NCI-H226 (cell line): Measurements from ENCODE around the gene PPAT.

Experiments used
- DNase-seq: peaks from one replicate; pipeline ENCODE4 v3.0.0-alpha.2; 2015

PPAT gene

DNA sequence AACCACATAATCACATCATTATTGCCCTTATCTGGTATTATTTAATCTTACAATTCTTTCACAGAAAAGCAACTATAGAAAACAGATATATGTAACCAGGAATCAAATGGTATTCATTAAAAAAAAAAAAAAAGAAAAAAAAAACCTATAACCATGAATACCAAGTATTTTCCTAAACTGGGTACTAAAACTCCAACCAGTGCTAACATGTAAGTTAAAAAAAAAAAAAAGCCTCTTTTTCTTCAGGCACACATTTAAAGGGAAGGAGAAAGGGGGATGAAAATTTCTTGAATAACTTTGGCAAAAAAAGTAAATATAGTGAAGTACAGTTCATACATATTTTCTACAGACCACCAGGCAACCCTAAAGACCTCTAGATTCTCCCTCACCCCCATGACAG is 2.1 kb downstream of the PPAT start:
- no peak for DNase-seq

DNA sequence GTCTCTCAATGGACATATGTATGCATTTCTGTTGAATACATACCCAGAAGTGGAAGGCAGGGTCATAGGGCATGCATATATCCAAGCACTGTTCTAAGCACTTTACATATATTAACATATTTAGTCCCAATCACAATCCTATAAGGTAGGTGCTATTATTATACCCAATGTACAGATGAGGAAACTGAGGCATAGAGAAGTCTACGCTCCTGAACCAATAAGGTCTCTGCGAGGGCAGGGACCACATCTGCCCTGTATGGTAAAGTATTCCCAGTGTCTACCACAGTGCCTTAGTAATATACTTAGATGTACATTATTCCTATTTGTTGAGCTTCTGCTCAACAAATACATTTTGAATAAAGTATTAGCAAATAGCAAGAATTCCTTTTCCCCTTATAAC is 5.2 kb downstream of the PPAT start:
- DNase-seq: no peak

DNA sequence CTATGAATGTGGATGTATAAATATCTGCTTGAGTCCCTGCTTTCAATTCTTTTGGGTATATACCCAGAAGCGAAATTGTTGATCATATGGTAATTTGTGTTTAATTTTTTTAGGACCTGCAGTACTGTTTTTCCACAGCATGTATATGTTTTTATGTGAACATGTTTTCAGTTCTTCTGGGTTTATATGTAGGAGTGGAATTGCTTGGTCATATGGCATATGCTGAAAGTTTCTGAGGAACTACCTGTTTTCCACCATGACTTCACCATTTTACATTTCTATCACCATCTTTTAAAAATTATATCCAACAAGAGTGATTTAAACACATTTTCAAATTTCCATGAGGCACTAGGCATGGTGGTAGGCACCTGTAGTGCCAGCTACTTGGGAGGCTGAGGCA is 8.2 kb downstream of the PPAT start:
- DNase-seq: no peak

- DNase-seq: no peak
These were observed 9.1 kb downstream of the PPAT start for GRCh38 chr4:56426273-56426672.

DNA sequence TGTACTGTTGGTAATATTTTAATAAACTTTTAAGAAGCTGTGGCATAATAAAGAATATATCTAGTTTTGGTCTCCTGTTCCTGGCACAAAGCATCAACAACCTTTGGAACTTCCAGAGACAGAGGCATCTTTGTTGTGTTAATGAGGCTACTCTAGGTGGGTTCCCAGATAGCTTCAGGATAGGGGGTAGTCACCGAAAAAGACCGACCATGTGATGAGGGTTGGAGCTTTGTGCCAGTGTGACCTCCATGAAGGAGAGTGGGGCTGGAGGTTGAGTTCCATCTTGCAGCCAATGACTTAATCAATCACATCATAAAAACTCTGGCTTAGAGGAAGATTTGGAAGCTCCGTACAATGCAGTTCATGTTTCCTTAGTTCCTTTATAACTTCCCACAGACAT is 9.9 kb downstream of the PPAT start:
- DNase-seq: no peak

GRCh38 chr4:56424697-56425514 is 10.5 kb downstream of the PPAT start:
- DNase-seq: no peak

- no peak for DNase-seq
These were observed 11.2 kb downstream of the PPAT start for GRCh38 chr4:56424176-56424575.

- no peak for DNase-seq
These were observed 18.0 kb downstream of the PPAT start for GRCh38 chr4:56417396-56417795.

- no peak for DNase-seq
These were observed 19.1 kb downstream of the PPAT start for GRCh38 chr4:56416349-56416748.

- DNase-seq: no peak
These were observed 21.2 kb downstream of the PPAT start for GRCh38 chr4:56414135-56414670.

DNA sequence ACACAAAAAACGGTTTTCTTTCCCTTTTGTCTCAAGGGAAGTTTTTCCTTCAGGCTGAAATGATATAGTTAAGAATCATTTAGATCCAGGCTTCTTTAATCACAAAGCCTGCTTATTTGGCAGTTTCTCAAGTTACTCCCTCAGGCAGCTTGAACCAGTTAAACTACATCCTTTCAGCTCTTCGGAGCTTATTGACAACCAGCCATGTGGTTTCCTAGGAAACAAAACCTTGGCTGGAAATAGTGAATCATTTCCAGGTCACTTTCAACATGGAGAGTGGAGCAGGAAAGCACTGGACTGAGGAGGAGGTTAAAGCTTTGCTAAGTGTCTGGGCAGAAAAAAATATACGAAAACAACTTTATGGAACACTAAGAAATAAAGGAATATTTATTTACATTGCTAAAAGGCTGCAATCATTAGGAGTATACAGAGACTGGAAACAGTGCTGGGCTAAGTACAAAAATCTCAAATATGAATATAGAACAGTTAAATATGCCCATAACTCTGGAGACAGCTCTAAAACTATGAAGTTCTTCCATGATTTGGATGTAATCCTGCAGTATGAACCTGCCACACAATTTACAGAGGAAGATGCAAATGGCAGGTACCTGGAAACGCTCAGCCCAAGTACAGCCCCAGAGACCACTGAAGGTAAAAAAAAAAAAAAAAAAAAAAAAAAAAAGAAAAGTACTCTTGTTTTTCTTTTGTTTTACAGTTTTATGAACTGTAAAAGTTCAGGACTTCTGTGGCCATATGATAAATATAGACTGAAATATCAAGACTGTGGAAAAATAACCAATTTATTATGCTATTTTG is 25.0 kb downstream of the PPAT start:
- DNase-seq: peak; percentile 93

DNA sequence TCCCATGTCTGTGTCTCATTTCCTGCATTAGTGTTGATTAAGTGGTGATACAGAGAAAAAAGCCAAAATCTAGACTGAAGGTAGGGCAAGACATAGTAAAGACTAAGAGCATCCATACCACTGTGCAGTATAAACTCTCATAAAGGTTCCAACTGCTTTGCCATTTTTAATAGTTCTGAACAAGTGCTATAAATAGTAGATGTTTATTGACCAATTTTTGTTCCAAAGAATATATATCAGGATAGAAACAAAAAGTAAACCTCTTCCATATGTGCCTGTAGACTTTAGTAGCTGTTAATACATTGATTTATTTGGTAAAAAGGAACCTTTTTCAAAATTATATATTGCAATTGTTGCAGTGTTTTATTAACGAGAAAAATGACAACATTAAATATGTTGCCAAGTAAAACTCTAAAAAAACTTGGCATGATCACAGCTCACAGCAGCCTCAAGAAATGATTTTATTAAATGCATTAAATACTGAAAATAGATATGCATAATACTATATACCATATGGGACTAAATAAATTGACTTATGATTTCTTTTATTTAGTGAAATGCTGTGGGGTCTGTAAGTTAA is 25.8 kb downstream of the PPAT start:
- no peak for DNase-seq

- DNase-seq: no peak
These were observed 26.4 kb downstream of the PPAT start for GRCh38 chr4:56408978-56409377.

DNA sequence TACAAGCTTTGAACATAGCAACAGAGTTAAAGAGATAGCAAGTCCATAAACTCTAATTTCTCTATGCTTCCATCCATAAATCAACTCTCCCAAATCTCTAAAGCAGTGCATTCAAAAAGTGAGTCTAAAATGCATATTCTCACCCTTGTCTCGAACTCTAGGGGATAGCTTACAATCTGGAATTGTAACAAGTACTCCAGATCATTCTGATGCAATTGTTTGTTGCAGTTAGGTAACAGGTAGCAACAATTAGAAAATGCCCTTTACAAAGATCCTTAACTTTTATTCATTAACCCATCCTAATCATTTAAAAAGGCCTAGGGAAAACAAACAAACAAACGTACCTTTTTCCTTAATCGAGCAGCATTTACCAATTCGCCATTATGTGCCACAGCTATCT is 29.3 kb downstream of the PPAT start:
- DNase-seq: no peak

GRCh38 chr4:56405016-56405415 is 30.4 kb downstream of the PPAT start:
- no peak for DNase-seq

GRCh38 chr4:56400560-56400959 is 34.9 kb downstream of the PPAT start:
- no peak for DNase-seq

GRCh38 chr4:56391270-56391669 is 44.1 kb downstream of the PPAT start:
- DNase-seq: no peak

DNA sequence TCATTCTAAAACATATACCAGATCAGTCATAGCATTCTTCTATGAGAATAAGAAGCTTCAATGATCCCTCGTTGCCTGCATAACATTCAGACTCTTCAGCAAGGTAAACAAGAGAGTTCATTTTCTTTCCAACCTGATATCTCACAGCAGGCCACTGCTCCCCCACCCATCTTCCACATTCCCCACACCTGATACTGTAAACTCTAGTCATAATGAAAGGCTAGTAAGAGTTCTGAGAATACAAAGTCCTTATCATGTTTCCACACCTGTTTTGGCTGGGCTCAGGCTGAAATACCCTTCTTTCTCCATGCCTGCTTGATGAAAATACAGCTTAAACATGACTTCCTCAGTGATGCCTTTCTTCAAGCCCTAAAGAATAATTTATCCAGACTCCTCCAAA is 45.9 kb downstream of the PPAT start:
- no peak for DNase-seq

DNA sequence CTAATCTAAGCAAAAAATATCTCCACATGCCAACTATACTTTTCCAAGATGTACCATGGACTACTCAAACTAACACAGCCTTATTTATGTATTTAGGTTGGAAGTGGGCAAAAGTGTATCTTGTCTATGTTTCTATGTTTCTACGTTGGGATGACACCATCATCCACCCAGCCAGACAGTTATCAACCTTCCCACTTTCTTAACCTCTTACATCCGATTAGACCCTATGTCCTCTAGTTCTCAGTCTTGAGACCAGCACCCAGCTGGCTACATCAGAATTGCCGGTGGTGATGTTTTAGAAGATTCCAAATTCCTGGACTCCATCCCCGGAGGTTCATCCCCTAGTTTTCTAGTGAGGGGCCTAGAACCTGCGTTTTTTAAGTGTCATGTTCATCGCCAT is 47.1 kb downstream of the PPAT start:
- no peak for DNase-seq

DNA sequence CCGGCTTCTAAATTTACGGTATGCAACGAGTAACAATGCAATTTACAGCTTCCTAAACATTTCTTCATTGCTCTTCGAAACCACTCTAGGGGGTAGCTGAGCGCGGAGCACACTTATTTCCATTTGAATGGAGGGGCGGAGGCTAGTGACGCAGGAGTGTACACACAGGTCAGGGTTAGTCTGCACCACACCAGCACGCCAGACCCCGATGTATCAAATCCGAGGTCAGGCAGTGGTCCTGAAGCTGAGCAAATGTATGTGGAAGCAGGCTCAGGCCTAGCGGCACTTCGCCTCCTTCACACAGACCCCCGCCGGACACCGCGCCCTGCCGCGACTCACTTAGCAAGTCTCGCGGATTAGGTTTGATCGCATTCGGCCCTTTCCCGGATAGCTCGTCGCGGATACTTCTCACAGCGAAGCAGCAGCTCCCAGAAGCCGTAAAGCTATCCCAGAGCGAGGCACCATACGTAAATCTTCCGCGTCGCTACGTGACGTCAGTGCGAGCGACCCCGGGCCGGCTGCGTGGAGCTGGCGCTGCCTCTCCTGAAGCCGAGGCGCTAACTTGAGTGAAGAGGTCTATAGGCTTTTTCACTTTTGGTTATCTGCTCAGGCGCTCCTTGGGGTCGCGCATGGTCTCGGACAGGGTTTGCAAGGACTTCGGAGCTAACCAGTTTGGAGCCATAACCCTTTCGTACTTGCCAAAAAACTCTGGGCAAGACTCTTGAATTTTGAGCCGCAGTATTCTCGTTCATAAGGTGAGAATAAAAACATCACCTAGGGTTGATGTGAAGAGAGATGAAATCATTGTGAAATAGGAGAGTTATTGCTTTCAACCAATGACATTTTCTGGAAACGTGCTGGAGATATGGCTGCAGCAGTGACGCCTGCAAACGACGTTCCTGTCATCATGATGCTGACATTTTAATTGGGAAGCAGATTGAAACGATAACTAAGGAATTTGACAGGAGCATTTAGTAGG is 48.1 kb downstream of the PPAT start, which contains the start of gene AASDH:
AASDH (minus strand) TSS at position 469 of the 979 bp plus-strand sequence. CDS start 3,192 bp downstream, outside the sequence.
- peak; percentile 88 for DNase-seq

DNA sequence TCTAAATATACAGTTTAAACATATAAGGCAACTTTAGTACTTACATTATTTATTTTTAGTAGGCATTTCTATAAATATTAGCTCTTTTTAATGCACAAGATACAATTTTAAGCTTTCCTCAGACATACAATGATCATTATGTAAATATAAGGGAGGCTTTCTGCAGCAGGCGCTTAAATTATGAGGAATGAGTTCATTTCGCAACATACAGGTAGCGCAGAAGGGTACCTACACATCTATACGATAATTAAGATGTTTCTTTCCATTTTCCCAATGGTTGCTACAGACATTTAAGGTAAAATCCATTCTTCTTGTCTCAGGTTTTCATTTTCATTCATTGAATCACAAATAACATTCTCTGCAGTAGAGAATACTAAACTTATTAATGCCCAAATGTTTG is 49.3 kb downstream of the PPAT start:
- DNase-seq: no peak

DNA sequence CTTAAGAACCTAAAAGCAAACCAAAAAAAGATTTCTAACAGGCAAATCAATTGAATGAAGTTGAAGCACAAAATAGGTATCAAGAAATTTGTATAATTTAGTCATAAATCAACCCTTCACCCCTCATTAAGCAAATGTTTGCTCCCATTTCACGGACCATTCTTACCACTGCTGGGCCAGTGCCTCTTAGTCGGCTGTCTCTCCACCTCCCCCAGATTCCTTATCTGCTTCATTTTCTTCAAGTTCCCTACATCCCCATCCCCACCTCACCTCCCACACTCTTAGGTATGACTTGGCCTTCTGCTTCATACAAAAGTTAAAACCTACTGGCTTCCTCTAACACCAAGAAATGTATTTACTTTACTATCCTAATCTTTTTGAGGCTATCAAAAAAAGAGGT is 60.0 kb downstream of the PPAT start:
- peak; percentile 67 for DNase-seq
